SK-MEL-5 (cell line): ENCODE data around the gene KLF16. TPM values are rescaled to one million over a fixed set of nuclear protein-coding genes. Genes with fewer than 3 reads are reported as not detected.
A peak's percentile ranks its signal among the peaks of the same experiment; 100 is the strongest.

ENCODE experiments used
- DNase-seq: peaks from one replicate; pipeline ENCODE4 v3.0.0-alpha.2; 2016; ENCODE audit warnings: low read depth, low spot score
- in situ Hi-C: cut with HindIII; loops from 2 replicates; pipeline ENCODE4 v1.10.0; 2016; ENCODE audit warnings: low sequenced_read_pairs, high pct_unique_total_duplicates, low pct_unique_long_range_greater_than_20kb
- total RNA-seq: library from RNA; depleted of rRNA; stranded (reverse); fragments of >200 nt; shearing (Covaris generic); gene quantifications from 2 replicates; pipeline ENCODE4 v1.2.3, GENCODE V29; 2014

The KLF16 gene
- total RNA-seq, 1 experiment from 2014 or later: 7.1 TPM

DNA sequence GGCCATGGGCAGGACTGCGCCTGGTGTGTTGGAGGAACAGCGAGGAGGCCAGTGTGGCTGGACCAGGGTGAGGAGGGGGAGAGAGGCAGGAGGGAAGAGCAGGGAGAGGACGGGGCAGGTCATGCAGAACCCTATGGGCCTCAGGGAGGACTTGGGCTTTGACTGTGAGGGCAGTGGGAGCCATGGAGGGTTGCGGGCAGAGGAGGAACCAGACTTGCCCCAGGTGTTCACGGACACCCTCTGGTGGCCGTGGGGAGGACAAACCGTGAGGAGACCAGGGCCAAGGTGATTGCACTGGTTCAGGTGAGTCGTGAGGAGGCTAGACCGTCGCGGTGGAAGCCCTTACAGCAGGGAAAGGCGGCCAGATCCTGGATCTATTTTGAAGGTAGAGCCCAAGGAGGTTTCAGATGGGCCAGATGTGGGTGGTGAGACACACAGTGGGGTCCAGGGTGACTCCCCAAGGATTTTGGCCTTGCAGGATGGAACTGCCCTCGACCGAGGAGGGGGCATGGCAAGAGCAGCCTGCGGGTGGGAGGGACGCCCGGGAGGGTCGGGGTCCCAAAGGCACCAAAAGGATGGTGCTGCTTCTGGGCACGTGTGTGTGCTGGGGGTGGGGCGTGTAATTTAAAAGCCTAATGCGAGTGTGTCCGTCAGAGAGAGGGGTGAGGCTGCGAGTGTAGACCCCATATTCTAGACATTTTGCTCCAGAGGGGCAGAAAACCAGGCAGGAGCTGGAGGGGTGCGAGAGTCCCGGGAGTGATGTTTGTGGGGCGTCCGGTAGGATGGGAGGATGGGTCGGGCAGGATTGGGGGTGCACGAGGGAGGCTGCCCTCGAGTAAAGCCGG lies 12.3 kb downstream of the KLF16 start:
- in situ Hi-C loops: no loop called here
- no peak for DNase-seq

GRCh38 chr19:1849886-1850398 lies 13.4 kb downstream of the KLF16 start:
- no peak for DNase-seq
- in situ Hi-C loops: no loop called here

DNA sequence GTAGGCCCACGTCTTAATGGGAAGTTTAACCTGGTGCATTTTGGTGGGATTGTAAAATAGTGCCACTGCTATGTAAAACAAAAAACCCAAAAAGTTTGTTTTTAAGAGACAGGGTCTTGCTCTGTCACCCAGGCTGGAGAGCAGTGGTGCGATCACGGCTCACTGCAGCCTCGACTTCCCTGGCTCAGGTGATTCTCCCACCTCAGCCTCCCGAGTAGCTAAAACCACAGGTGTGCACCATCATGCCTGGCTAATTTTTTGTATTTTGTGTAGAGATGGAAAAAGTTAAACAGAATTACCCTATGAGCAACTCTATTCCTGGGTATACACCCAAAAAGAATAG lies 14.3 kb downstream of the KLF16 start:
- in situ Hi-C loops: no loop called here
- no peak for DNase-seq

DNA sequence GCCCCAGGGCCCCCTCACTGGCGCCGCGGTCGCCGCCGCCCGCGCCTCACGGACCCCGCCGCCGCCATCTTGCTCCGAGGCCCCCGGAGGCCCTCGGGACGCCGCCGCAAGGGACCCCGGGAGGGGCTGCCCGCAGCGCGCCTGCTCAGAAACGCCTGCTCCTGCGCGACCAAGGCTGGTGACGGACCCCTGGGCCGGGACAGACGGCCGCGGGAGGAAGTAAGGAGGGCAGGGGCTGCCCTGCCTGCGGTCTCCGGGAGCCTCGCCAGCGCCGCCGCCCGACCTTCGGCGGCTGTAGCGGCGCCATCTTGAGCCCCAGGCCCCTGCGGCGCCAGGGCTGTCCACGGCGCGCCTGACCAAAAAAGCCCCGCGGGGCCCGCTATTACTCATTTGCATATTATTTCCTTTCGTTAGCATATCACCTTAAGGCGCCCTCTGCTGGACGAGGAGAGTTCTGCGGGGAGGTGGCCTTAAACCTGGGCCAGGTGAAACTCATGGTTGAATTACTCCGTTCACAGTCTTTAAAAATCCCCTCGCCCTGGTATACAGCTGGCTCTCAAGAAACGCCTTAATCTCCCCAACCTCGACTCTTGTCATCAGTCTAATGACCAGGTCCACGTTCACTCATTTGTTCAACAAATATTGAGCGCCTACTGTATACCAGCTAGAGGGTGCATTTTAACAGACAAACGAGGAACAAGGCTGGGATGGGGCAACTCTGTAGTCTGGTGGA lies 14.8 kb downstream of the KLF16 start, which contains the start of gene REXO1:
Gene REXO1, minus strand, starts transcription at position 85 of the 733 bp plus-strand sequence. CDS start 125 bp downstream, outside the sequence.
- DNase-seq: peak; percentile 90
- in situ Hi-C loops: no loop called here

DNA sequence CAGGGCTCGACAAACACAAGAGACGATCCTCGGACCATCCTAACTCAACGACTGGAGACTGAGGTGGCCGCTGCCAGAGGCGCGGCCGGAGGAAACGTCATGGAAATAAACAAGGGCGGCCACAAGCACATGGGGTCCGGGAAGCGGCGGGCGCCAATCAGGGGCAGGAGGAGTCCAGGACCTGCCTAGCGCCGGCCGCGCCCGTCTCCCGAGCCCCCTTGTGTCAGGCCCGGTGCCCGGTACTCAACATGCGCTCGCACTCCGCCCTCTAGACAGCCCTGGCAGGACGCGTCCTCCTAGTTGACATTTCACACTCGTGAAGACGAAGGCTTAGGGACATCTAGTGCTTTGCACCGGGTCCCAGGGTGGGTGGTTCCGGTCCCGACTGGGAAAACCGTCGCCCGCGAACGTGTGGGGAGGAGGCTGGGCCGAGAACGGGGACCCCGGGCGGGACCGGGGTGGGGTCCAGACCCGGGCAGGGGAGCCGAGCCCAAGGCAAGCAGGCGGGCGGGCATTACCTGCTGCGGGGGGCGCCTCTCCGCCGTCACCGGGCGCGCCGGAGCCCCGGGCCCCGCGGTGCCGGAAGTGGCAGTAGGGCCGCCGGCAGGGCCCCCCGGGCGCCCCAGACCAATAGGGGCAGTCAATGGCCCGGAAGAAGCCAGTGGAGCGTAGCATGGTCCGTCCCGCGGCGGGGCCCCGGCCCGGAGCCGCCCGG lies 15.5 kb downstream of the KLF16 start:
- no peak for DNase-seq
- in situ Hi-C loops: no loop called here

DNA sequence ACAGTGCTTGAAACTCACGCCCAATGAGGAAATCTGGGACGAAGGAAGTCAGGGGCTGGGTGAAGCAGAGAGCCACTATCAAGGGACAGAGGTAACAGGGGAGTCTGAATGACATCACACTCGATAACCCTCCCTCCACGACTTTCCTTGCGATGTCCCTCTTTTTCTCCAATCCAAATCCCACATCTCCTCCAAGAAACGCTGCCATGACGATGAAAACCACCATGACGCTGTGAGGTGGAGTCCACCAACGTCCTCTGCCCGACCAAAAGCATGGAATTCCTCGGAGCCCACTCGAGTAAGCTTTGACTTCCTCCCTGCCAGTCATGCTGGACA lies 16.1 kb downstream of the KLF16 start:
- no peak for DNase-seq
- in situ Hi-C loops: no loop called here

GRCh38 chr19:1846517-1847204 lies 16.7 kb downstream of the KLF16 start:
- no peak for DNase-seq
- in situ Hi-C loops: no loop called here

DNA sequence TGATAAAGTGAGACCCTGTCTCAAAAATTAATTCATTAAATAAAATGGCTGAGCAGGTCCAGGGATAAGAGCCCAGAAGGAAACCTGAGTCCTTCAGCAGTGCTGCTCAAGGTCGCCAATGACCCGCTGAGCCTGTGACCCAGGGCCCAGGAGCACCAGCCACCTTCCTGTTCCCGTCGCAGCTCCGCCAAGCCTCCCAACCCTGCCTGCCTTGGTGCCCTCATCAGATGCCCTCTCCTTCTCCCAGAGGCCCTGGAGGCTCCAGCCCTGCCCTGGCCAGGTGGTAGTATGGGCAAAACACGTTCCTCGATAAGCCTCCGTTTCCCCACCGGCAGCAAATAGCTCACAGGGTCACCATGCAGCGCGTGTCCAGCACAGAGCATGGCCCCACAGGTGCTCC lies 17.7 kb downstream of the KLF16 start:
- in situ Hi-C loops: no loop called here
- DNase-seq: no peak

DNA sequence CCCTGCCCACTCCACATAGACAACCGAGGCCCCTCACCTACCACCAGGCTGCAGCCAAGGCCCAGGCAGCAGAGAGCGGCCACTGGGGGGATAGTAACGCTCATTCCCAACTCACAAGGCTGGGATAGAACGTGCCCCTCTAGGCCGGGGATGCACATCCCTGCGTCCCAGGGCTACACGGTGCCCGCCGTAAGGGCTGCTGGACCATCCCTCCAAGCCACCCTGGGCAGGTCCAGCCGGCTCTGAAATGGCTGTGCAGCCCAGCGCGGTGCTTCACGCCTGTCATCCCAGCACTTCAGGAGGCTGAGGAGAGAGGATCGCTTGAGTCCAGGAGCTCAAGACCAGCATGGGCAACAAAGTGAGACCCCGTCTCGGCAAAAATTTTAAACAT lies 18.3 kb downstream of the KLF16 start:
- in situ Hi-C loops: no loop called here
- DNase-seq: no peak

- in situ Hi-C loops: no loop called here
- DNase-seq: no peak
Measured at GRCh38 chr19:1844513-1845124, 18.8 kb downstream of the KLF16 start.

GRCh38 chr19:1843646-1844394 lies 19.6 kb downstream of the KLF16 start:
- in situ Hi-C loops: no loop called here
- no peak for DNase-seq

DNA sequence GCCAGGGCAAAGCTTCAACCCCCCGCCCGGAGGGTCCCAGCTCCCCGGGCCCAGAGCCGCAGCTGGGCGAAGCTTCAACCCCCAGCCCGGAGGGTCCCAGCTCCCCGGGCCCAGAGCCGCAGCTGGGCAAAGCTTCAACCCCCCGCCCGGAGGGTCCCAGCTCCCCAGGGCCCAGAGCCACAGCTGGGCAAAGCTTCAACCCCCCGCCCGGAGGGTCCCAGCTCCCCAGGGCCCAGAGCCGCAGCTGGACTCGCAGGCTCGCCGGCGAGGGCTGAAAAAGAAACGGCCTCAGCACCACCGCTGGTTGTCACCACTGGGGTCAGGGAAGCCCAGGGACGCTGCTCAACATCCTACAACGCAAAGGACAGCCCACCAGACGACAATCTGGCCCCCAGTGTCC lies 20.3 kb downstream of the KLF16 start:
- no peak for DNase-seq
- in situ Hi-C loops: no loop called here

GRCh38 chr19:1841209-1841924 lies 22.0 kb downstream of the KLF16 start:
- in situ Hi-C loops: no loop called here

GRCh38 chr19:1840541-1841115 lies 22.8 kb downstream of the KLF16 start:
- no peak for DNase-seq

More at GRCh38 chr19:1841209-1841924, 22.0 kb downstream of the KLF16 start:
- DNase-seq: no peak

DNA sequence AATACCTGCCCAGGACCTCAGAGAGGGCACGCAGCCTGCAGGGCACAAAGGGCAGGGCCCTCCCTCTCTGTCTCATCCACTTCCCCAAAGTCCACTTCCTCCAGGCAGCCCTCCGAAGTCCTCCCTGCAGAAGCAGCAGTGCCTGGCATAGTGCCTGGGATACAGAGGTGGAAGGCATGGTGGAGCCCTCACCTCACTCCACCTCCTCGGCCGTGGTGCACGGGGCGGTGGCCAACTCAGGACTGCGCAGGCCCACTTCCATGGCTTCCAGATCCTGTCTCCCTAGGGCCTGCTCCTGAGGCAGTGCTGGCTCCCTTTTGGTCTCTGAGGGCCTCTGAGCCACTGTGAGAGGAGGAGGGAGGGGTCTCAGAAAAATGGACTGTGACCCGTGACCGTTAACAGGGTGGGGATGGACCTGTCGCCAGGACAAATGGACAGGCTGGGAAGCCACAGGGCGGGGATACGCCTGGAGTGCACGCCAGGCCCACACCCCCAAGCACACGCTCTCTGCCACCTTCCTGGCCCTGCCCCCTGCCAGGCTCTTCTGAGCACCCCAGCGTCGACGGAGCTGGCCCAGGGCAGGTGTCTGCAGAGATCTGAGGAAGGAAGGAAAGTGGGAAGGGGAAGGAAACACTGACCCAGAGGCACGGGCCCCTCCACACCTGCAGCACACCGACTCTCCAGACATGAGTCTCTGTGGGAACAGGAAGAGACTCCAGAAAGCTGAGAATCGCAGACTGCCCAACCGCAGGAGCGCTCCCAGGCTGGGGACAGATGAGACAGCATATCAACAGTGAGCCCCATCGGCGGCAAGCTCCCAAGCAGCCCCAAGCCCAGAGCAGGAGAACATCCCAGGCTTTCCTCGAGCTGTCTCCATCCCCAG lies 23.5 kb downstream of the KLF16 start:
- in situ Hi-C loops: no loop called here
- no peak for DNase-seq

More at GRCh38 chr19:1840541-1841115, 22.8 kb downstream of the KLF16 start:
- in situ Hi-C loops: no loop called here
